Measurements from ENCODE around the gene EPN3.
A peak's percentile ranks its signal among the peaks of the same experiment; 100 is the strongest.

EPN3 gene

DNA sequence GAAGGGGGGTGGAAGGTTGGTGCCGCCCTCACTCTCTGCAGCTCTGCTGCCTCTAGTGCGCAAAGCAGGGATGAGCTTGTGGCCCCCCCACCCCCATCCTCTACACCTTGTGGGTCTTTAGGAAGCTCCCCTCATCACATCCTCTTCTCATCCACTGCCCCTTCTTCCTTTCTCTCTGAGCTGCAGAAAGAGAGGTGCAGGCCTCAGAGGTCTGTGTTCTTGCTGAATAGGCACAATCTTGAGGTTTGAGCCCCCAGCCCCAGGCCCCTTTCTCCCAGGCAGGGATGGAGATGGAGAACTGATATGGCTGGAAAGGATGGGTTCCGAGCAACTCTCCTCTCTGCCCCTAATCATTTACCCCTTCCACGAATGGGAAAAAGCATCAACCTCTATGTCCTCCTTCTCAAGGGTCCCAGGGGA, 30.6 kb downstream of the EPN3 start:
- no peak overlapping the region for H2AFZ ChIP-seq (ENCODE audit: low read length)
- no peaks in the 10 kb centered on the region for H3K36me3 ChIP-seq (ENCODE audit: insufficient read depth, low read length)
- H3K9me2 ChIP-seq (replicated peaks; ENCODE audit: low read depth, low read length), result no peaks in the 10 kb centered on the region
- H3K4me1 ChIP-seq (ENCODE audit: insufficient read depth, low read length, poor library complexity, severe bottlenecking), result peaks cover 10% of the 10 kb centered on the region
- no peaks in the 10 kb centered on the region for H4K20me1 ChIP-seq (ENCODE audit: insufficient read depth, low read length, poor library complexity, severe bottlenecking)
- H3K79me2 ChIP-seq (ENCODE audit: insufficient read depth, low read length), result no peaks in the 10 kb centered on the region
- H3F3A ChIP-seq (ENCODE audit: low read depth), result no peaks in the 10 kb centered on the region
- peak; percentile 33; the same call in 1 of the 2 replicates for TF ChIP-seq CTCF (conservative IDR thresholded peaks at IDR 0.05; ENCODE audit: low read length)
- TF ChIP-seq EZH2phosphoT487 (IDR thresholded peaks at IDR 0.05; ENCODE audit: borderline replicate concordance), result no peak
- H3K9me3 ChIP-seq (ENCODE audit: insufficient read depth, low read depth, low read length), result no peaks in the 10 kb centered on the region
- H3K27me3 ChIP-seq (ENCODE audit: insufficient read depth, low read length, poor library complexity, severe bottlenecking), result peaks cover 21% of the 10 kb centered on the region
- no peak overlapping the region for H3K4me3 ChIP-seq (ENCODE audit: low read length, poor library complexity, severe bottlenecking)
- no peak overlapping the region for H3K4me2 ChIP-seq (ENCODE audit: low read depth, low read length, poor library complexity, severe bottlenecking)
- no peak overlapping the region for H3K9ac ChIP-seq (ENCODE audit: low read depth, low read length, poor library complexity, severe bottlenecking)

- H4K20me1 ChIP-seq (ENCODE audit: insufficient read depth, low read length, poor library complexity, severe bottlenecking), result no peaks in the 10 kb centered on the region
- H3K36me3 ChIP-seq (ENCODE audit: insufficient read depth, low read length), result no peaks in the 10 kb centered on the region
- H3K4me1 ChIP-seq (ENCODE audit: insufficient read depth, low read length, poor library complexity, severe bottlenecking), result peaks cover 10% of the 10 kb centered on the region
- no peaks in the 10 kb centered on the region for H3K9me2 ChIP-seq (replicated peaks; ENCODE audit: low read depth, low read length)
- no peaks in the 10 kb centered on the region for H3K79me2 ChIP-seq (ENCODE audit: insufficient read depth, low read length)
- no peak overlapping the region for H2AFZ ChIP-seq (ENCODE audit: low read length)
- H3K9ac ChIP-seq (ENCODE audit: low read depth, low read length, poor library complexity, severe bottlenecking), result no peak overlapping the region
- no peaks in the 10 kb centered on the region for H3K9me3 ChIP-seq (ENCODE audit: insufficient read depth, low read depth, low read length)
- H3K27me3 ChIP-seq (ENCODE audit: insufficient read depth, low read length, poor library complexity, severe bottlenecking), result peaks cover 21% of the 10 kb centered on the region
- no peak overlapping the region for H3K4me3 ChIP-seq (ENCODE audit: low read length, poor library complexity, severe bottlenecking)
- no peak overlapping the region for H3K4me2 ChIP-seq (ENCODE audit: low read depth, low read length, poor library complexity, severe bottlenecking)
- no peaks in the 10 kb centered on the region for H3F3A ChIP-seq (ENCODE audit: low read depth)
- TF ChIP-seq EZH2phosphoT487 (IDR thresholded peaks at IDR 0.05; ENCODE audit: borderline replicate concordance), result no peak
- no peak for TF ChIP-seq CTCF (conservative IDR thresholded peaks at IDR 0.05; ENCODE audit: low read length)
Observed at GRCh38 chr17:50564916-50565315, 32.4 kb downstream of the EPN3 start.

DNA sequence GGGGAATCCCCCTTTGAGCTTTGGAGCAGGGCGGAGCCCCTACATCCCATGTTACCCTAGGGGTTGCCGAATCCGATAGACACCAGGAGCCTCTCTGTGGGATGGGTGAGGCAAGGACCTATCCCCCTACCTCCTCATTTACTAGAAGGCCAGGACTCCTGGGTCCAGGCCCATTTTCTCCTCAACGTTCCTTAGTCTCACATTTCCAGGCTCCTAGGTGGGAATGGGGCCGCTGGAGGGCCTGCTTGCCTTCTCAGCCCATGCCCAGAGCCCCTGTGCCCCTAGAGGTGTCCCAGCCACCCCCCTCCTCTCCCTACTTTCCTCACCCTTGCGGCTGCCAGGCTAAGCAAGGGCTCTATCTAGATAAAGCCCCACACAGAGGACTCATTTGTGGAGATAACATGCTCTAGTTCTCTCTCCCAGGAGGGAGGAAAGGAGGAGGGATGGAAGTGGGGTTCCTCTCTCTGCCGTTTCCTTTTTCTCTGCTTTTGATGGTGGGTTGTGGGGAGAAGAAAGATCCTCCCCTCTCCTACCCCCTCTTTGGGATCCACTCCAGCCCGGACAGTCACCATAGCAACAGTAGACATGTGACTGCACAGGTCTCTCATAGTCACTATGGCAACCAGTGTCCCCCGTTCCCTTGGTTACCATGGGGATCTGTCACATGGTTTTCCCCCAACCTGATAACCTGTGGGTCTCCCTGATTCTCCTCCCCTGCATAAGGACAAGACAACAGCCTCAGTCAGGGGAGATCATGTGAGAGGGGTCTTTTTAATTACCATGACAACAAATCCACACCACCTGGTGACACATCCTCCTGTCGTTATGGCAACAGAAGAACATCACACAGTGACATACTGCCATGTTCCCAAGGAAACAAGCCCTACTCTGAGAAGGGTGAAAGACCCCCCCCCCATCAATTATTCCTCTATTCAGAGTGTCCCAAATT, 33.1 kb downstream of the EPN3 start:
- TF ChIP-seq CTCF (conservative IDR thresholded peaks at IDR 0.05; ENCODE audit: low read length), result no peak
- TF ChIP-seq EZH2phosphoT487 (IDR thresholded peaks at IDR 0.05; ENCODE audit: borderline replicate concordance), result no peak
- H3K4me1 ChIP-seq (ENCODE audit: insufficient read depth, low read length, poor library complexity, severe bottlenecking), result peaks cover 6% of the 10 kb centered on the region
- no peaks in the 10 kb centered on the region for H3K79me2 ChIP-seq (ENCODE audit: insufficient read depth, low read length)
- H3F3A ChIP-seq (ENCODE audit: low read depth), result no peaks in the 10 kb centered on the region
- H2AFZ ChIP-seq (ENCODE audit: low read length), result no peak overlapping the region
- peaks cover 21% of the 10 kb centered on the region for H3K27me3 ChIP-seq (ENCODE audit: insufficient read depth, low read length, poor library complexity, severe bottlenecking)
- H3K4me2 ChIP-seq (ENCODE audit: low read depth, low read length, poor library complexity, severe bottlenecking), result no peak overlapping the region
- no peaks in the 10 kb centered on the region for H3K36me3 ChIP-seq (ENCODE audit: insufficient read depth, low read length)
- no peak overlapping the region for H3K4me3 ChIP-seq (ENCODE audit: low read length, poor library complexity, severe bottlenecking)
- no peaks in the 10 kb centered on the region for H4K20me1 ChIP-seq (ENCODE audit: insufficient read depth, low read length, poor library complexity, severe bottlenecking)
- no peaks in the 10 kb centered on the region for H3K9me2 ChIP-seq (replicated peaks; ENCODE audit: low read depth, low read length)
- H3K9me3 ChIP-seq (ENCODE audit: insufficient read depth, low read depth, low read length), result no peaks in the 10 kb centered on the region
- no peak overlapping the region for H3K9ac ChIP-seq (ENCODE audit: low read depth, low read length, poor library complexity, severe bottlenecking)

All from Loucy (cell line).